ENCODE data around the gene MBL2.

DNA sequence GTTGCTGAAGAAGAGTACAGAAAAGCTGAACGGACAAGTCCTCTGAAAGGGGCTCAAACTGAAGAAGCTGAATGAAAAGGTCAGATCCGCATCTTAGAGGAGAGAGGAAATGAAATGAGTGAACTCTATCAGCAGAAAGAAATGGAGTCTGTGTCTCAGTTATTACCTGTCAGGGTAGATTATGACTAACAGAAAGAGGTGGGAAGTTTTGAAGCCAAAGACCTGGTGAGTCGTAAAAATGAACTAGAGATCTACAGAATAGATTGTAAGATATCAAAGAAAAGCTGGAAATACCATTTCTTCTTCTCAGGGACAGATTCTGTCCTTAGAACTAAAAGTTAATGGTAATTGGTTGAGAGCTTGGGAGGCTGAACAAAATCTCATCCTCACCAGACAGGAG is 11.1 kb upstream of the MBL2 start:
- TF ChIP-seq, protein P1, sequence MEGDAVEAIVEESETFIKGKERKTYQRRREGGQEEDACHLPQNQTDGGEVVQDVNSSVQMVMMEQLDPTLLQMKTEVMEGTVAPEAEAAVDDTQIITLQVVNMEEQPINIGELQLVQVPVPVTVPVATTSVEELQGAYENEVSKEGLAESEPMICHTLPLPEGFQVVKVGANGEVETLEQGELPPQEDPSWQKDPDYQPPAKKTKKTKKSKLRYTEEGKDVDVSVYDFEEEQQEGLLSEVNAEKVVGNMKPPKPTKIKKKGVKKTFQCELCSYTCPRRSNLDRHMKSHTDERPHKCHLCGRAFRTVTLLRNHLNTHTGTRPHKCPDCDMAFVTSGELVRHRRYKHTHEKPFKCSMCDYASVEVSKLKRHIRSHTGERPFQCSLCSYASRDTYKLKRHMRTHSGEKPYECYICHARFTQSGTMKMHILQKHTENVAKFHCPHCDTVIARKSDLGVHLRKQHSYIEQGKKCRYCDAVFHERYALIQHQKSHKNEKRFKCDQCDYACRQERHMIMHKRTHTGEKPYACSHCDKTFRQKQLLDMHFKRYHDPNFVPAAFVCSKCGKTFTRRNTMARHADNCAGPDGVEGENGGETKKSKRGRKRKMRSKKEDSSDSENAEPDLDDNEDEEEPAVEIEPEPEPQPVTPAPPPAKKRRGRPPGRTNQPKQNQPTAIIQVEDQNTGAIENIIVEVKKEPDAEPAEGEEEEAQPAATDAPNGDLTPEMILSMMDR (conservative IDR thresholded peaks at IDR 0.05; ENCODE audit: low read depth, low read length) = no peak
- no peak for TF ChIP-seq EZH2 (IDR thresholded peaks at IDR 0.05; ENCODE audit: low read length, unreplicated experiment)

Measured in PC-3 (cell line).